CD14-positive monocyte (primary cell): ENCODE data around the gene EXOC6. TPM values are rescaled to one million over a fixed set of nuclear protein-coding genes. Genes with fewer than 3 reads are reported as not detected.

Source experiments
- DNase-seq, 3 donors: peaks; one replicate each; pipeline ENCODE4 v3.0.0-alpha.2; 2011 to 2022
- H2AFZ ChIP-seq: 2 replicates; pipeline ENCODE4 v1.6.0; 2012; ENCODE audit warnings: mild to moderate bottlenecking, low read depth, low read length, inconsistent platforms; ENCODE audit not compliant: insufficient read depth, poor library complexity, severe bottlenecking
- H3K27ac ChIP-seq, 2 donors: 1 replicate in 1 of 2; 2 replicates in 1 of 2; pipeline ENCODE4 v1.5.1; 2012 to 2013; ENCODE audit warnings: low read length in 2 of 2, control low read depth in 1 of 2, inconsistent platforms in 1 of 2, low read depth in 1 of 2, mild to moderate bottlenecking in 1 of 2
- H3K27me3 ChIP-seq, 2 donors: one replicate each; pipeline versions ENCODE4 v1.6.0 to v1.6.1; 2011 to 2013; ENCODE audit warnings: low read length in 2 of 2; ENCODE audit not compliant: control insufficient read depth in 2 of 2, insufficient read depth in 2 of 2
- H3K36me3 ChIP-seq, 2 donors: replicated peaks in 1 of 2; 1 replicate in 1 of 2; 2 replicates in 1 of 2; pipeline versions ENCODE4 v1.5.1 to v1.6.1; 2012 to 2013; ENCODE audit warnings: low read length in 2 of 2, control low read depth in 1 of 2, inconsistent platforms in 1 of 2, mild to moderate bottlenecking in 1 of 2; ENCODE audit not compliant: insufficient read depth in 2 of 2, control insufficient read depth in 1 of 2
- H3K4me1 ChIP-seq, 2 donors: 1 replicate in 1 of 2; 2 replicates in 1 of 2; pipeline versions ENCODE4 v1.5.1 to v1.6.1; 2012 to 2013; ENCODE audit warnings: low read length in 2 of 2, control low read depth in 1 of 2, inconsistent platforms in 1 of 2, mild to moderate bottlenecking in 1 of 2, moderate library complexity in 1 of 2; ENCODE audit not compliant: insufficient read depth in 2 of 2, control insufficient read depth in 1 of 2
- H3K4me2 ChIP-seq: replicated peaks from 2 replicates; pipeline ENCODE3; 2012; ENCODE audit warnings: low read length, moderate library complexity, mild to moderate bottlenecking; ENCODE audit not compliant: poor library complexity, severe bottlenecking; ENCODE audit errors: extremely low read depth
- H3K4me3 ChIP-seq, 3 experiments: fragments of 200-600 bp in 1 of 3; sonication (generic) in 1 of 3; replicated peaks in 1 of 3; 1 replicate in 2 of 3; 2 replicates in 1 of 3; pipeline ENCODE4 v1.5.1; 2011 to 2013; ENCODE audit warnings: low read length in 3 of 3, mild to moderate bottlenecking in 3 of 3, control low read depth in 2 of 3, low read depth in 2 of 3, inconsistent platforms in 1 of 3, moderate library complexity in 1 of 3
- H3K79me2 ChIP-seq: 2 replicates; pipeline ENCODE4 v1.6.0; 2012; ENCODE audit warnings: mild to moderate bottlenecking, control low read depth, inconsistent platforms, low read length, moderate library complexity; ENCODE audit not compliant: insufficient read depth
- H3K9ac ChIP-seq: 2 replicates; pipeline ENCODE4 v1.6.0; 2017; ENCODE audit warnings: low read length, mild to moderate bottlenecking; ENCODE audit not compliant: insufficient read depth, poor library complexity, severe bottlenecking
- H3K9me3 ChIP-seq, 2 donors: replicated peaks in 1 of 2; 1 replicate in 1 of 2; 2 replicates in 1 of 2; pipeline versions ENCODE4 v1.5.1 to v1.6.1; 2012 to 2013; ENCODE audit warnings: low read length in 2 of 2, control low read depth in 1 of 2; ENCODE audit not compliant: control insufficient read depth in 1 of 2, insufficient read depth in 1 of 2
- H4K20me1 ChIP-seq: 2 replicates; pipeline ENCODE4 v1.6.0; 2012; ENCODE audit warnings: mild to moderate bottlenecking, low read length, control low read depth, moderate library complexity; ENCODE audit not compliant: insufficient read depth
- H3K27ac Mint-ChIP-seq, 7 donors: one replicate each; pipeline ENCODE4 v1.8.0; 2020; ENCODE audit warnings: mild to moderate bottlenecking in 7 of 7, mixed read lengths in 7 of 7, moderate library complexity in 6 of 7, inconsistent platforms in 2 of 7
- H3K27me3 Mint-ChIP-seq, 3 donors: one replicate each; pipeline ENCODE4 v1.8.0; 2021 to 2022; ENCODE audit warnings: low read depth in 3 of 3, mild to moderate bottlenecking in 3 of 3, mixed read lengths in 3 of 3, moderate library complexity in 3 of 3, inconsistent platforms in 1 of 3
- H3K36me3 Mint-ChIP-seq, 2 donors: one replicate each; pipeline ENCODE4 v1.8.0; 2020; ENCODE audit warnings: mixed read lengths in 2 of 2, inconsistent platforms in 1 of 2, mild to moderate bottlenecking in 1 of 2
- H3K4me1 Mint-ChIP-seq: one replicate; pipeline ENCODE4 v1.8.0; 2020; ENCODE audit warnings: mild to moderate bottlenecking, mixed read lengths
- H3K4me3 Mint-ChIP-seq, 2 donors: one replicate each; pipeline ENCODE4 v1.8.0; 2020; ENCODE audit warnings: mild to moderate bottlenecking in 2 of 2, mixed read lengths in 2 of 2, moderate library complexity in 1 of 2
- H3K9me3 Mint-ChIP-seq, 7 donors: one replicate each; pipeline ENCODE4 v1.8.0; 2020 to 2022; ENCODE audit warnings: mixed read lengths in 7 of 7, mild to moderate bottlenecking in 6 of 7, moderate library complexity in 6 of 7, inconsistent platforms in 2 of 7
- CTCF ChIP-seq: fragments of 200-600 bp; IDR thresholded peaks from one replicate; pipeline ENCODE4 v1.8.0; 2022; ENCODE audit warnings: antibody characterized with exemption, mild to moderate bottlenecking
- WGBS: methylation state at CpG from one replicate; pipeline ENCODE4 v1.1.5; 2013; ENCODE audit warnings: missing lambda C conversion rate; ENCODE audit not compliant: insufficient coverage; 5-methylcytosine and 5-hydroxymethylcytosine counted together
- intact Hi-C, 2 donors: fragments of 100-400 bp; cut with micrococcal nuclease; formaldehyde crosslinking; loops; one replicate each; pipeline versions ENCODE4 v1.15.0 to v1.15.1; 2023
- polyA plus RNA-seq, 3 donors: library from polyadenylated mRNA; depleted of rRNA in 1 of 3; unstranded in 2 of 3; stranded (reverse) in 1 of 3; fragments of 300-500 nt in 2 of 3; fragments of >200 nt in 1 of 3; fragmentation: Illumina TruSeq in 2 of 3; gene quantifications; 1 replicate in 2 of 3; 2 replicates in 1 of 3; pipeline ENCODE4 v1.2.3, GENCODE V29; 2012 to 2021

EXOC6 gene
- polyA plus RNA-seq, 3 donors = 7.5 to 9.6 (median 8.3) TPM

- H3K79me2 ChIP-seq = peaks cover 76% of the 10 kb centered on the region
Observed at GRCh38 chr10:92851003-92851402, 2.7 kb downstream of the EXOC6 start.

GRCh38 chr10:92855560-92855959 is 7.2 kb downstream of the EXOC6 start:
- H3K4me1 ChIP-seq = no peaks in the 10 kb centered on the region
- H3K79me2 ChIP-seq = peaks cover 99% of the 10 kb centered on the region
- Mint-ChIP-seq H3K27me3 (peaks cover 0 to 1% (median 0%) of the 10 kb centered on the region in 3 donors), H3K36me3 (peaks cover 13% of the 10 kb centered on the region in 2 donors), H3K4me3 (no peak overlapping the region), H3K9me3 (peaks cover 22 to 40% (median 24%) of the 10 kb centered on the region in 7 donors), H3K4me1 (peaks cover 2% of the 10 kb centered on the region), H3K27ac (no peak overlapping the region)
- H3K4me3 ChIP-seq = no peak overlapping the region
- intact Hi-C loops = no loop called here
- no peak overlapping the region for H3K4me2 ChIP-seq
- no peak for DNase-seq
- H3K27ac ChIP-seq = no peak overlapping the region
- H3K27me3 ChIP-seq = no peaks in the 10 kb centered on the region
- H3K9ac ChIP-seq = no peak overlapping the region
- no peak for TF ChIP-seq CTCF
- H3K9me3 ChIP-seq = peaks cover 21 to 29% of the 10 kb centered on the region in 2 donors
- no peak overlapping the region for H2AFZ ChIP-seq
- H3K36me3 ChIP-seq = no peaks in the 10 kb centered on the region
- WGBS = 100% methylated on average over 3 of the region's 3 CpGs
- peaks cover 8% of the 10 kb centered on the region for H4K20me1 ChIP-seq

More at GRCh38 chr10:92851003-92851402, 2.7 kb downstream of the EXOC6 start:
- Histone ChIP-seq H3K27me3 (no peaks in the 10 kb centered on the region), H3K36me3 (no peaks in the 10 kb centered on the region), H3K9ac (no peak overlapping the region), H2AFZ (no peak overlapping the region), H4K20me1 (peaks cover 8% of the 10 kb centered on the region), H3K9me3 (peaks cover 0 to 3% of the 10 kb centered on the region in 2 donors), H3K4me1 (peaks cover 33 to 37% of the 10 kb centered on the region in 2 donors), H3K4me3 (no peak overlapping the region), H3K27ac (no peak overlapping the region), H3K4me2 (no peak overlapping the region)
- intact Hi-C loops = no loop called here
- Mint-ChIP-seq H3K9me3 (peaks cover 0 to 8% (median 0%) of the 10 kb centered on the region in 7 donors), H3K4me1 (peaks cover 37% of the 10 kb centered on the region), H3K4me3 (no peak overlapping the region), H3K27ac (no peak overlapping the region), H3K36me3 (peaks cover 0 to 3% of the 10 kb centered on the region in 2 donors), H3K27me3 (no peaks in the 10 kb centered on the region)
- no peak for DNase-seq
- no CpG with 5 or more reads among the region's 4 CpGs for WGBS
- TF ChIP-seq CTCF = no peak
